Activated T-helper 1 cell treated with anti-CD3 and anti-CD28 coated beads, Interleukin-12 subunit alpha, Interleukin-12 subunit beta, Interleukin-2, Interleukin-4 antibody, amounts not matched to agents 30 ng/mL and 10 ng/mL and 1 ng/mL, durations not matched to agents 14 hours and 24 hours and 36 hours (primary cell): Measurements from ENCODE around the gene SNAP47. TPM values are rescaled to one million over a fixed set of nuclear protein-coding genes. Genes with fewer than 3 reads are reported as not detected.

Experiments
- DNase-seq: peaks from one replicate; pipeline ENCODE4 v3.0.0; 2021; ENCODE audit warnings: low spot score
- H3K27ac Mint-ChIP-seq: one replicate; pipeline ENCODE4 v1.8.0; 2021; ENCODE audit warnings: mild to moderate bottlenecking, mixed read lengths
- H3K27me3 Mint-ChIP-seq: one replicate; pipeline ENCODE4 v1.8.0; 2022; ENCODE audit warnings: mild to moderate bottlenecking, moderate library complexity, mixed read lengths; ENCODE audit not compliant: insufficient read depth
- H3K36me3 Mint-ChIP-seq: one replicate; pipeline ENCODE4 v1.8.0; 2021; ENCODE audit warnings: low read depth, mixed read lengths
- H3K4me1 Mint-ChIP-seq: one replicate; pipeline ENCODE4 v1.8.0; 2021; ENCODE audit warnings: low read depth, mixed read lengths
- H3K4me3 Mint-ChIP-seq: one replicate; pipeline ENCODE4 v1.8.0; 2021; ENCODE audit warnings: mild to moderate bottlenecking, moderate library complexity, mixed read lengths
- H3K9me3 Mint-ChIP-seq: one replicate; pipeline ENCODE4 v1.8.0; 2021; ENCODE audit warnings: mixed read lengths
- intact Hi-C: fragments of 100-400 bp; cut with micrococcal nuclease; formaldehyde crosslinking; loops from one replicate; pipeline ENCODE4 v1.15.1; 2024
- total RNA-seq: library from RNA; stranded (reverse); gene quantifications from 2 replicates; pipeline ENCODE4 v1.2.3, GENCODE V29; 2022

Gene SNAP47
- total RNA-seq, 1 donor from 2014 or later = 32.2 TPM

DNA sequence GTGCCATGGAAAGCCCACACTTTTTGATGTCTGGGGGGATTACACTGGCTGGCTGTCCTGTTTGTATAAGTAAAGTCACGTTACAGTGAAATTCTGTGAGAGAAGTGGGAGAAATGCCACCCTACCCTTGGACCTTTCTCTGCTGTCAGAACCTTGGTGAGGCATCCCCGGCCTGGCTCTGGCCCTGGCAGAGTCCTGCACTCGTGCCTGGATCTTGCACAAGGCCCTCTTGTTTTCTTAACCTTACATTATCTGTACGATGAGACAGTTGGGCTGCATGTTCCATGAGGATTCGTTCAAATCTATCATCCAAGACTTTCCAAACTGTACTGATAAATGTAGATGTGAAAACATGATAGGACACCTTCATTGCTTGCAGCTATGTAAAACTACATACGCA is 11.4 kb downstream of the SNAP47 start:
- Mint-ChIP-seq H3K36me3 (peaks cover 15% of the 10 kb centered on the region), H3K27me3 (no peaks in the 10 kb centered on the region), H3K9me3 (no peaks in the 10 kb centered on the region), H3K27ac (no peak overlapping the region), H3K4me1 (peaks cover 32% of the 10 kb centered on the region), H3K4me3 (no peak overlapping the region)
- intact Hi-C loops = no loop called here
- no peak for DNase-seq

DNA sequence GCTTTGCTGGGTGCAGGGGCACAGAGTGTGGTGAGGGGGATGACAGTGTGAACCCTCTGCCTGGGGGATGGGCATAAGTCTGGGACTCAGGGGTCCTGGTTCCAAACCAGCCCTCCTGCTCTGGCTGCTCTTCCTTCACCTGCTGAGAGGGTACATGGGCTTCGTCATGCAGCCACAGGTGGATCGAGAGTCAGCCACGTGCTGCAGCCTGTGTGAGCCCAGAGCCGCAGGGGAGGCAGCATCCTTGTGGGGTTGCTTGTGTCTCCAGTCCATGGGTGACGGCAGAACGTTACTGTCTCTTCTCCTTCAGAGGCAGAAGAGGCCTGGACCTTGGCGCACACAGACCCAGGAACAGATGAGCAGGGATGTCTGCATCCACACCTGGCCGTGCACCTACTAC is 12.1 kb downstream of the SNAP47 start:
- no peak overlapping the region for H3K27ac Mint-ChIP-seq
- H3K36me3 Mint-ChIP-seq = peaks cover 19% of the 10 kb centered on the region
- intact Hi-C loops = no loop called here
- no peak for DNase-seq
- no peaks in the 10 kb centered on the region for H3K27me3 Mint-ChIP-seq
- H3K9me3 Mint-ChIP-seq = no peaks in the 10 kb centered on the region
- no peak overlapping the region for H3K4me3 Mint-ChIP-seq
- H3K4me1 Mint-ChIP-seq = peaks cover 32% of the 10 kb centered on the region

DNA sequence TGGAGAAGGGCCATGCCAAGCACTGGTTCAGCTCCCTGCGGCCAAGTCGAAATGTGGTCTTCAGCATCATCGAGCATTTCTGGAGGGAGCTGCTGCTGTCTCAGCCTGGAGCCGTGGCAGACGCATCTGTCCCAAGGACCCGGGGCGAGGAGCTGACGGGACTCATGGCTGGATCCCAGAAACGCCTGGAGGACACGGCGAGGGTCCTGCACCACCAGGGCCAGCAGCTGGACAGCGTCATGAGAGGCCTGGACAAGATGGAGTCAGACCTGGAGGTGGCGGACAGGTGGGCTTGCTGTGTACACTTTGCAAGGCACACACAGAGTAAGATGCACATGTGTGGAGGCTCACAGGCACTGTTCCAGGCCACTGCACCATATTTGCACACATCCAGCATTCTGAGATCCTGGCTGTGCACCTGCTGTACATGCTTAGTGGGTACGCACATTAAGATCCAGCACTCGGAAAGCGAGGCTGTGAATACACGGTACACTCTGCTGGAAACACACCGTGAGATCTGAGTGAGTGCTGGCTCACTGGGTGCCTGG is 12.8 kb downstream of the SNAP47 start:
- H3K9me3 Mint-ChIP-seq = no peaks in the 10 kb centered on the region
- H3K36me3 Mint-ChIP-seq = peaks cover 19% of the 10 kb centered on the region
- no peaks in the 10 kb centered on the region for H3K27me3 Mint-ChIP-seq
- peak overlapping the region; percentile 50 for H3K27ac Mint-ChIP-seq
- intact Hi-C loops = loop anchor here (1.0 kb wide), 1 partner anchor 14 kb away; no protein-coding TSS in a partner anchor
- no peak for DNase-seq
- no peak overlapping the region for H3K4me3 Mint-ChIP-seq
- H3K4me1 Mint-ChIP-seq = peaks cover 32% of the 10 kb centered on the region

DNA sequence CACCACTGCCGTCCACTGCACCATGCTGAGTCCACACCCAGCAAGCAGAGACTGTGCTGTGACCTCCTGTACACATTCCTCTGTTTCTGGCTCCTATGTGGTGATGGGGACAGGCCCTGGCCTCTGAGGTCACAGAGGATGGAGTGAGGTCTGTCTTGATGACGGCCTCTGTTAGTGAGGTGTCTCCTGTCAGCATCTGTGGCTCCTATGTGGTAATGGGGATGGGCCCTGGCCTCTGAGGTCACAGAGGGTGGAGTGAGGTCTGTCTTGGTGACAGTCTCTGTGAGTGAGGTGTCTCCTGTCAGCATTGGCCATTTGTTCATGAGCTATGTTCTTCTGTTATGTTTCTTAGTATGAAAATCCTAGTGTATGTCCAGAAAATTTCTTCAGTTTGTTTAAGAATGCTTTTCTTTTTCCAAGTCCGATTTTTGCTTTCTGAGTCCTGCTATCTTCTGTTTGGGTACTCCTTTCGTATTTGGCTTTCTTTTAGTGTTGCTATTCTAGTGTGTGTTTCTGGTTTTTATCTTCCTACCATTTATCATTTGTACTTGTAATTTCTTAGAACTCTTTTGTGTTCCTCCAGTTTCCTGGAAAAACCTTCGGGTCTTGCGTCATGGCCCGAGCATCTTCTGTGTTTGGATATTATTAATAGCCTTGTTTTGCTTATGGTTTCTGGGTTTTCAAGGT is 13.4 kb downstream of the SNAP47 start:
- Mint-ChIP-seq H3K27ac (peak overlapping the region; percentile 50), H3K4me1 (peaks cover 32% of the 10 kb centered on the region), H3K9me3 (no peaks in the 10 kb centered on the region), H3K4me3 (peak overlapping the region; percentile 9), H3K27me3 (no peaks in the 10 kb centered on the region), H3K36me3 (peaks cover 19% of the 10 kb centered on the region)
- intact Hi-C loops = loop anchor here (1.0 kb wide), 1 partner anchor 14 kb away; no protein-coding TSS in a partner anchor
- peak; percentile 18 for DNase-seq

DNA sequence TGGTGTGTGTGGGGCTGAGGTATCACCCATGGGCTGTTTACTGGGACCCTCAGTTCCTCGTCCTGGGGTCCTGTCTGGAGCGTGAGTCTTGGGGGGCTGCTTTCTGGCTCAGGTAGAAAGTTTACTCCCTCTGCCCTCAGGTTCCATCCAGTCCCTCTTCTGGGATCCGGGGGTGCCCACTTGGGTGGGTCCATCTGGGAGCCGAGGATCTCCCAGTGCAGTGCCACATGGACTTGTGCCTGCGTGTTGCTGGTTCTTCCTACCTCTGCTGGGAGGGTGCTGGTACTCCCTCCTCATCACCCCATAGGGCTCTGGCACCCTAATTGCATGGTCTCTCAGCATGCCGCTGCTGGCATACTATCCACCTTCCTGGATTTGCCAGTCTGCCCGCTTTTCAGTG is 14.0 kb downstream of the SNAP47 start:
- Mint-ChIP-seq H3K27ac (peak overlapping the region; percentile 50), H3K4me1 (peaks cover 31% of the 10 kb centered on the region), H3K4me3 (no peak overlapping the region), H3K9me3 (no peaks in the 10 kb centered on the region), H3K36me3 (peaks cover 19% of the 10 kb centered on the region), H3K27me3 (no peaks in the 10 kb centered on the region)
- no peak for DNase-seq
- intact Hi-C loops = no loop called here

DNA sequence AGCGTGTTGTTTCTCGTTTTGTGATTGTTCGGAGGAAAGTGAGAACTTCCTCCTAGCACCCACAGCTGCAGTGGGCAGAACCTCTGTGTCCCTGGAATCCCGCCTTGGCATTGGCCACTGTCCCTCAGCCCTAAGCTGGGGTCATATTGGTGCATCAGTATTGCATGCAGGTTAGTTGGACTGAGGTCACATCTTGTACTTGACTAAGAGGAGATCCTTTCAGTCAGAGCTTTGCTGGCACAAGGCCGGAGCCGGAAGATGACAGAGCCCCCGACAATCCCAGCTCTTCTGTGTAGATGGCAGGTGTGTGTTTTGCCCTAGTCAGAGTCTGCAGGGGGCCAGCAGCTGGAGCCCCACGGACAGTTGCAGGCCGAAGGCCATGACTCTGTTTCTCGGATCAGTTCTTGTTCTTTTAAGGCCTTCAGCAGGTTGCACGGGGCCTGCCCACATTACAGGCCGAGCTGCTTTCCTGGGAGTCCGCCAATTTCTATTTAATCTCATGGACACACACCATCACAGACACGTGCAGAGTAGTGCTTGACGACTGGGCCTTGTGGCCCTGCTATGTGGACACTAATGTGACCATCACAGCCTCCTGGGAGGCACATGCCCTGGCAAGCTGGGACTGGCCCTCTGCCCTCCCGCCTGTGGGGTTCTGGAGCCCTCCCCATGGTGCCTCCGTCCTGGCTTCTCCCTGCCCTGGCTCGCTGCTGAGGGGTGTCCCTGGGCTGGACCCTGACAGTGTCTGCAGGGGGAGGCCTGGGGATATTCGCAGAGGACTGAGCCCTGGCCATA is 14.9 kb downstream of the SNAP47 start:
- intact Hi-C loops = loop anchor here (10.0 kb wide), 1 partner anchor 805 kb away; the partner anchor contains the start of gene COQ8A
- H3K27ac Mint-ChIP-seq = no peak overlapping the region
- no peaks in the 10 kb centered on the region for H3K27me3 Mint-ChIP-seq
- no peaks in the 10 kb centered on the region for H3K9me3 Mint-ChIP-seq
- H3K36me3 Mint-ChIP-seq = peaks cover 19% of the 10 kb centered on the region
- no peak overlapping the region for H3K4me3 Mint-ChIP-seq
- H3K4me1 Mint-ChIP-seq = peaks cover 30% of the 10 kb centered on the region
- DNase-seq = no peak

DNA sequence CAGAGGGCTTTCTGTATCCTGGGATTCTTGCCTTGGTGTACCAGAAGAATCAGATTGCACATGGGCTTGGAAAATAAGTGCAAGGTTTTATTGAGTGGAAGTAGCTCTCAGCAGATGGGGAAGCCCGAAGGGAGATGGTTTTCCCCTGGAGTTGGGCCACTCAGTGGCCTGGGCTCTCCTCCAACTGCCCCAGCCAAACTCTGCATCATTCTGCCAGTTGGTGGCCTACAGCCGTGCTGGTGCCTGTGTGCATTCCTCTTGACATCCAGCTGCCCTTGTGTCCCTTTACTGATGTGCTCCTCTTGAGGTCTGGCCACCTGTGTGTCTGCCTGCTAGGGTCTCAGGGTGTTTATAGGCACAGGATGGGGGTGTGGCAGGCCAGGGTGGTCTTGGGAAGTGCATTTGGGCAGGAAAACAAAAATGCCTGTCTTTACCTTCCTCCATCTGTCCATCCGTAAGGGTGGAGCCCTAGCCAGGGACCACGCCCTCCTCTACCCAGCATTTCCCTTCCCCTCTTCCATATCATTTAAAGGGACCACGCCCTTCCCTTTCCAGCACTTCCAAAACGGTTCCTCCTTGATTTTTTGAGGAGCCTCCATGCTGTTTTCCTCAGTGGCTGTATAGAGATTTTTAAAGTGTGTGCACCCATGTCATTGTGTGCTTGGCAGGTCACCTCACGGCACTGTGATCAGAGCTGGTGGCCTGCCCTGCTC is 18.9 kb downstream of the SNAP47 start:
- peaks cover 38% of the 10 kb centered on the region for H3K4me1 Mint-ChIP-seq
- H3K4me3 Mint-ChIP-seq = no peak overlapping the region
- no peak overlapping the region for H3K27ac Mint-ChIP-seq
- intact Hi-C loops = loop anchor here (10.0 kb wide), 1 partner anchor 809 kb away; the partner anchor contains the start of gene COQ8A
- DNase-seq = no peak
- no peaks in the 10 kb centered on the region for H3K9me3 Mint-ChIP-seq
- H3K36me3 Mint-ChIP-seq = peaks cover 32% of the 10 kb centered on the region
- H3K27me3 Mint-ChIP-seq = no peaks in the 10 kb centered on the region

DNA sequence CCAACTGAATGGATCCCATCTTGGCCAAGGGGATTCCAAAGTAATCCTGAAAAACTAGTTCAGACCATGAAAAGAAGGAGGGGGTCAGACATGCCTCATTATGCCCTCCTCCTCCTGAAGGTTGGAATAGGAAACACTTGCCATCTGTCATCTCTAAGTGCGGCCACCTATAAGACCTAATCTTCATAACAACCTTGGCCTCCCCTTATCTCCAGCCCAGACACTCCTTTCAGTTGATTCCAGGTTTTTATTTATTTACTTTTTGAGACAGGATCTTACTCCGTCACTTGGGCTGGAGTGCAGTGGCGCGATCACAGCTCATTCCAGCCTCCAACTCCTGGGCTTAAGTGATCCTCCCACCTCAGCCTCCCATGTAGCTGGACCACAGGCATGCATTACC is 19.7 kb downstream of the SNAP47 start:
- intact Hi-C loops = loop anchor here (10.0 kb wide), 1 partner anchor 810 kb away; the partner anchor contains the start of gene COQ8A
- no peak overlapping the region for H3K4me3 Mint-ChIP-seq
- no peak overlapping the region for H3K27ac Mint-ChIP-seq
- no peaks in the 10 kb centered on the region for H3K27me3 Mint-ChIP-seq
- DNase-seq = no peak
- H3K36me3 Mint-ChIP-seq = peaks cover 33% of the 10 kb centered on the region
- peaks cover 37% of the 10 kb centered on the region for H3K4me1 Mint-ChIP-seq
- no peaks in the 10 kb centered on the region for H3K9me3 Mint-ChIP-seq

DNA sequence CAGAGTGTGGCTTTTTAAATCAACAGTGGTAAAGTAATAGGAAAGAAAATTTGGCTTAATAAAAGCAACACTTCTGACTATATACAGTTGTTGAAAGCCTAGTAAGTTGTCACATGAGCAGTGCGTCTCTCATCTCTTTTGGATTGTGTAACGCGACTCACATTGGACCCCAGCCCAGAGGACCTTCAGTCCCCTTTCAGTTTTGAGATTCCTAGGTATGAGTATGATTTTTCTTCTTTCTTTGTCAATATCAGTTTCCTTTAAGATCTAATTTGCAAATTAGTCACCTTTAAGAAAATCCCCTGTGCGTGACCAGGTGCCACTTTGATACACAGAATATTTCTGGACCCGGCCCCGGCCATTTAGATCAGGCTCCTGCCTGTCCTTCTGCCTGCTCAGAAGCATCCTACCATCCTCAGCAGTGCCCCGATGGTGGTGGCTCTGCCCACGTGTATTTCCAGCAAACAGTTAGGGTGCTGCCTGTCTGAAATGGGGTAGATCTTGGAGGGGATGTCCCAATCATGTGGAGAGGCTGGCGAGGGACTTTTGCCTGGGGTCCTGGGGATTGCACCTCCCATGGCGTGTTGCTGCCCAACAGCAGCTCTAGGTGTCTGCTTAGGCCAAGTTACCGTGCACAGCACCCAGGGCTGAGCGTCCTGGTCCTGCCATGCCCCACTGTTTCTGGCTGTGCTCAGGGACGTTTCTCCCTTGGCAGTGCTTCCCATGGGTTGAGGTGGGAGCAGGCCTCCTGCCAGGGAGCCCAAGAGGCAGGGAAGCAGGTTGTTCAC is 21.1 kb downstream of the SNAP47 start:
- no peak for DNase-seq
- Mint-ChIP-seq H3K27me3 (no peaks in the 10 kb centered on the region), H3K27ac (no peak overlapping the region), H3K4me1 (peaks cover 49% of the 10 kb centered on the region), H3K4me3 (no peak overlapping the region), H3K9me3 (no peaks in the 10 kb centered on the region), H3K36me3 (peaks cover 43% of the 10 kb centered on the region)
- intact Hi-C loops = loop anchor here (10.0 kb wide), 1 partner anchor 812 kb away; the partner anchor contains the start of gene COQ8A

DNA sequence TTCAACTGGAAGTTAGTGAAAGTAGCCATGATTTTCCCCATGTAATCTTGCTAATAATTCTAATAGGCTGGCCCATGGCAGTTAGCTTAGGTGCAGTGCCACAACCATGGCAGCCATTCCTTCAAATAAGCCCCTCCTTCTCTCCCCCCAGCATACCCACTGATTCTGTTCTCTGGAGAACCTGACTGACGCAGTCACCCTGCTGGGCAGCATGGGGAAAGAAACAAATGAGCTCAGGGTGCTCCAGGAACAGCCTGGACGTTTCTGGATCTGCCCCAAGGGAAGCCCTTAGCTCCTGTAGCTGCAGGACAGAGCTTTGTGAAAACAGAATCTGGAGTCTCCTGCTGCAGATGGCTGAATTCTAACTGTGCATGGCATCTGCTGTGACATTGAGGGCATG is 22.5 kb downstream of the SNAP47 start:
- Mint-ChIP-seq H3K36me3 (peaks cover 45% of the 10 kb centered on the region), H3K27ac (no peak overlapping the region), H3K4me3 (no peak overlapping the region), H3K4me1 (peaks cover 62% of the 10 kb centered on the region), H3K9me3 (no peaks in the 10 kb centered on the region), H3K27me3 (no peaks in the 10 kb centered on the region)
- DNase-seq = no peak
- intact Hi-C loops = loop anchor here (10.0 kb wide), 1 partner anchor 813 kb away; the partner anchor contains the start of gene COQ8A

DNA sequence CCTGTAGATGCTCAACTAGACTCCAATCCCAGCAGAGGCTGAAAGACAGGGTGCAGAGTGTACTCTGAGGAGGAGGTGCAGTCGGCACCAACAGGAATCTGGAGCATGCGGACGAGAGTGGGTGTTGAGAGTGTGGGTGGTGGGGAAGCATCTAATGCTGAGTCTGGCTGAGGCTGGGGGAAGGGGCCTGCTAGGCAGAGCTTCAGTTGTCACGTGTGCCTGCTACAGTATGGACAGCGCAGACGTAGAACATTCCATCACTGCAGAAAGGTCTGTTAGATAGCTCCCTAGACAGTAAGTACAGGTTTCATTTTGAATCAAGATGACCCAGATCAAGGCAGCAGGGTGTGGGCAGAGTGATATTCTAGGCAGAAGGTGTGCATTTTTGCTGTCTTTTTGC is 23.1 kb downstream of the SNAP47 start:
- intact Hi-C loops = loop anchor here (10.0 kb wide), 1 partner anchor 814 kb away; the partner anchor contains the start of gene COQ8A
- peaks cover 67% of the 10 kb centered on the region for H3K4me1 Mint-ChIP-seq
- no peaks in the 10 kb centered on the region for H3K27me3 Mint-ChIP-seq
- peak overlapping the region; percentile 52 for H3K4me3 Mint-ChIP-seq
- H3K36me3 Mint-ChIP-seq = peaks cover 45% of the 10 kb centered on the region
- no peak for DNase-seq
- H3K9me3 Mint-ChIP-seq = no peaks in the 10 kb centered on the region
- no peak overlapping the region for H3K27ac Mint-ChIP-seq
